Fibroblast of lung (primary cell): Measurements from ENCODE around the gene TFF1. TPM values are rescaled to one million over a fixed set of nuclear protein-coding genes. Genes with fewer than 3 reads are reported as not detected.

Source experiments
- DNase-seq, 2 donors: peaks; one replicate each; pipeline versions ENCODE4 v3.0.0 to v3.0.0-alpha.2; 2010; ENCODE audit warnings: low read depth in 2 of 2
- H2AFZ ChIP-seq: 2 replicates; pipeline ENCODE4 v1.5.1; 2012; ENCODE audit warnings: low read length, control low read depth, inconsistent platforms
- H3K27ac ChIP-seq: 2 replicates; pipeline ENCODE4 v1.5.1; 2011; ENCODE audit warnings: low read length, control low read depth; ENCODE audit not compliant: insufficient read depth
- H3K27me3 ChIP-seq: 2 replicates; pipeline ENCODE4 v1.5.1; 2011; ENCODE audit warnings: mild to moderate bottlenecking, low read length; ENCODE audit not compliant: control insufficient read depth, insufficient read depth
- H3K36me3 ChIP-seq: 2 replicates; pipeline ENCODE4 v1.5.1; 2011; ENCODE audit warnings: low read length; ENCODE audit not compliant: control insufficient read depth, insufficient read depth
- H3K4me1 ChIP-seq: 2 replicates; pipeline ENCODE4 v1.5.1; 2011; ENCODE audit warnings: low read length; ENCODE audit not compliant: control insufficient read depth, insufficient read depth; ENCODE audit errors: extremely low read depth
- H3K4me2 ChIP-seq: 2 replicates; pipeline ENCODE4 v1.5.1; 2011; ENCODE audit warnings: low read length, control low read depth; ENCODE audit not compliant: insufficient read depth; ENCODE audit errors: extremely low read depth
- H3K4me3 ChIP-seq, 4 experiments: fragments of 200-600 bp in 1 of 4; sonication (generic) in 1 of 4; replicated peaks in 1 of 4; 2 replicates each; pipeline ENCODE4 v1.5.1; 2011 to 2016; ENCODE audit warnings: low read length in 4 of 4, low read depth in 3 of 4, mild to moderate bottlenecking in 3 of 4, control low read depth in 2 of 4, inconsistent platforms in 1 of 4, mixed read lengths in 1 of 4; ENCODE audit not compliant: insufficient read depth in 1 of 4; ENCODE audit errors: control extremely low read depth in 1 of 4
- H3K79me2 ChIP-seq: 2 replicates; pipeline ENCODE4 v1.5.1; 2012; ENCODE audit warnings: mild to moderate bottlenecking, low read length, inconsistent platforms; ENCODE audit not compliant: control insufficient read depth, insufficient read depth
- H3K9ac ChIP-seq: 2 replicates; pipeline ENCODE4 v1.5.1; 2011; ENCODE audit warnings: mild to moderate bottlenecking, low read length, control low read depth; ENCODE audit not compliant: insufficient read depth
- H3K9me3 ChIP-seq: 2 replicates; pipeline ENCODE4 v1.5.1; 2012; ENCODE audit warnings: low read depth, low read length; ENCODE audit not compliant: control insufficient read depth, insufficient read depth
- H4K20me1 ChIP-seq: 2 replicates; pipeline ENCODE4 v1.5.1; 2011; ENCODE audit warnings: low read length; ENCODE audit not compliant: control insufficient read depth, insufficient read depth; ENCODE audit errors: extremely low read depth
- CTCF ChIP-seq, 2 donors: IDR thresholded peaks in 1 of 2; conservative IDR thresholded peaks in 1 of 2; 1 replicate in 1 of 2; 2 replicates in 1 of 2; pipeline ENCODE4 v1.5.1; 2011 to 2012; ENCODE audit warnings: low read length in 2 of 2, control low read depth in 1 of 2, inconsistent platforms in 1 of 2, low read depth in 1 of 2, mild to moderate bottlenecking in 1 of 2
- EZH2 ChIP-seq: IDR thresholded peaks from 2 replicates; pipeline ENCODE4 v1.5.1; 2012; ENCODE audit warnings: low read length, control low read depth, mild to moderate bottlenecking; ENCODE audit errors: missing control alignments
- polyA plus RNA-seq, 2 donors: library from polyadenylated mRNA; depleted of rRNA in 1 of 2; stranded (reverse) in 1 of 2; unstranded in 1 of 2; fragments of >200 nt; gene quantifications; 2 replicates each; pipeline ENCODE4 v1.2.1, GENCODE V29; 2011 to 2012; ENCODE audit warnings: missing spikeins in 1 of 2
- total RNA-seq: library from RNA; depleted of rRNA; stranded (reverse); fragments of >200 nt; gene quantifications from 2 replicates; pipeline ENCODE4 v1.2.1, GENCODE V29; 2014

TFF1 gene
- total and polyA plus RNA-seq, 2 donors (not counting 1 experiment from before 2014, with no cell fraction given) = not detected

- Histone ChIP-seq H3K79me2 (no peaks in the 10 kb centered on the region), H4K20me1 (no peaks in the 10 kb centered on the region), H3K4me1 (no peaks in the 10 kb centered on the region), H3K36me3 (no peaks in the 10 kb centered on the region), H3K4me2 (no peak overlapping the region), H3K27me3 (no peaks in the 10 kb centered on the region), H3K4me3 (no peak overlapping the region), H2AFZ (no peak overlapping the region), H3K9me3 (no peaks in the 10 kb centered on the region), H3K9ac (no peak overlapping the region), H3K27ac (no peak overlapping the region)
- TF ChIP-seq EZH2 (no peak), CTCF (conservative IDR thresholded peaks at IDR 0.05 in 1 of 2, IDR thresholded peaks at IDR 0.05 in 1 of 2; ENCODE audit: low read depth in 1 of 2, low read length in 2 of 2) (no peak)
- DNase-seq = no peak
These were observed 21.6 kb upstream of the TFF1 start for GRCh38 chr21:42387843-42388340.

GRCh38 chr21:42387164-42387563 lies 20.8 kb upstream of the TFF1 start:
- Histone ChIP-seq H3K9me3 (no peaks in the 10 kb centered on the region), H3K27ac (no peak overlapping the region), H3K4me3 (no peak overlapping the region), H2AFZ (no peak overlapping the region), H3K27me3 (no peaks in the 10 kb centered on the region), H3K4me2 (no peak overlapping the region), H3K4me1 (no peaks in the 10 kb centered on the region), H3K79me2 (no peaks in the 10 kb centered on the region), H4K20me1 (no peaks in the 10 kb centered on the region), H3K36me3 (no peaks in the 10 kb centered on the region), H3K9ac (no peak overlapping the region)
- no peak for DNase-seq
- no peak for TF ChIP-seq EZH2
- no peak for TF ChIP-seq CTCF (conservative IDR thresholded peaks at IDR 0.05 in 1 of 2, IDR thresholded peaks at IDR 0.05 in 1 of 2; ENCODE audit: low read depth in 1 of 2, low read length in 2 of 2)

GRCh38 chr21:42386034-42386591 lies 19.8 kb upstream of the TFF1 start:
- Histone ChIP-seq H3K9me3 (no peaks in the 10 kb centered on the region), H2AFZ (no peak overlapping the region), H3K4me1 (no peaks in the 10 kb centered on the region), H3K79me2 (no peaks in the 10 kb centered on the region), H4K20me1 (no peaks in the 10 kb centered on the region), H3K4me2 (no peak overlapping the region), H3K27ac (no peak overlapping the region), H3K36me3 (no peaks in the 10 kb centered on the region), H3K27me3 (no peaks in the 10 kb centered on the region), H3K4me3 (no peak overlapping the region), H3K9ac (no peak overlapping the region)
- DNase-seq = no peak
- TF ChIP-seq CTCF (conservative IDR thresholded peaks at IDR 0.05 in 1 of 2, IDR thresholded peaks at IDR 0.05 in 1 of 2; ENCODE audit: low read depth in 1 of 2, low read length in 2 of 2) = no peak
- TF ChIP-seq EZH2 = no peak
